SK-N-SH (cell line): Measurements from ENCODE around the gene LIMS2.

Source experiments
- CHD2 ChIP-seq: fragments of 150-350 bp; IDR thresholded peaks from 2 replicates; pipeline ENCODE4 v1.6.1; 2018; ENCODE audit warnings: low read length; ENCODE audit not compliant: partially characterized antibody
- EP300 ChIP-seq, 2 experiments: IDR thresholded peaks; 2 replicates each; pipeline versions ENCODE4 v1.4.0 to v1.6.1; 2012; ENCODE audit warnings: borderline replicate concordance in 1 of 2, low read depth in 1 of 2, low read length in 1 of 2
- EZH2phosphoT487 ChIP-seq: fragments of 200-600 bp; sonication (generic); IDR thresholded peaks from 2 replicates; pipeline ENCODE4 v1.6.1; 2017; ENCODE audit warnings: low read depth, mixed run types, mild to moderate bottlenecking, antibody characterized with exemption, moderate library complexity, borderline replicate concordance
- GABPA ChIP-seq: IDR thresholded peaks from 2 replicates; pipeline ENCODE4 v1.4.0; 2012; ENCODE audit warnings: low read depth, mild to moderate bottlenecking
- JUND ChIP-seq: IDR thresholded peaks from 2 replicates; pipeline ENCODE4 v1.4.0; 2012
- RAD21 ChIP-seq: IDR thresholded peaks from 2 replicates; pipeline ENCODE4 v1.6.1; 2012; ENCODE audit warnings: mild to moderate bottlenecking, low read length
- YY1 ChIP-seq: IDR thresholded peaks from 2 replicates; pipeline ENCODE4 v1.4.0; 2012; ENCODE audit warnings: low read depth, mild to moderate bottlenecking
- TF ChIP-seq, protein P1 (sequence below): fragments of 200-600 bp; sonication (generic); IDR thresholded peaks from 2 replicates; pipeline ENCODE4 v1.6.1; 2017; ENCODE audit warnings: antibody characterized with exemption, mild to moderate bottlenecking, moderate library complexity
- TF ChIP-seq, protein P2 (sequence below): IDR thresholded peaks from 2 replicates; pipeline ENCODE4 v1.4.0; 2012; ENCODE audit warnings: low read depth, borderline replicate concordance
- TF ChIP-seq, protein P3 (sequence below): IDR thresholded peaks from 2 replicates; pipeline ENCODE4 v1.6.1; 2012; ENCODE audit warnings: mild to moderate bottlenecking, low read depth, low read length, moderate library complexity
- TF ChIP-seq, protein P4 (sequence below): IDR thresholded peaks from 2 replicates; pipeline ENCODE4; 2012

DNA sequence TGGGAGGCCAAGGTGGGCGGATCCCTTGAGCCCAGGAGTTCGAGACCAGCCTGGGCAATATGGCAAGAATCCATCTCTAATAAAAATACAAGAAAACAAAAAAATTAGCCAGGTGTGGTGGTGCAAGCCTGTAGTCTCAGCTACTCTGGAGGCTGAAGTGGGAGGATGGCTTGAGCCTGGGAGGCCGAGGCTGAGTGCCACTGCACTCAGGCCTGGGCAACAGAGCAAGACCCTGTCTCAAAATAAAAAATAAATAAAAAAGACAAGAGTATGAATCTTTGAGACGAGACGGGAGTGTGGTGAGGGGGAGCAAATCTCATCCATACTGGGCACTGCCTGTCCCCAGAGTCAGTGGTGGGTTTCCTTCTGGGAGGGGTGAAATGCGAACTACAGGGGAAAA, 17.2 kb downstream of the LIMS2 start:
- TF ChIP-seq, protein P1, sequence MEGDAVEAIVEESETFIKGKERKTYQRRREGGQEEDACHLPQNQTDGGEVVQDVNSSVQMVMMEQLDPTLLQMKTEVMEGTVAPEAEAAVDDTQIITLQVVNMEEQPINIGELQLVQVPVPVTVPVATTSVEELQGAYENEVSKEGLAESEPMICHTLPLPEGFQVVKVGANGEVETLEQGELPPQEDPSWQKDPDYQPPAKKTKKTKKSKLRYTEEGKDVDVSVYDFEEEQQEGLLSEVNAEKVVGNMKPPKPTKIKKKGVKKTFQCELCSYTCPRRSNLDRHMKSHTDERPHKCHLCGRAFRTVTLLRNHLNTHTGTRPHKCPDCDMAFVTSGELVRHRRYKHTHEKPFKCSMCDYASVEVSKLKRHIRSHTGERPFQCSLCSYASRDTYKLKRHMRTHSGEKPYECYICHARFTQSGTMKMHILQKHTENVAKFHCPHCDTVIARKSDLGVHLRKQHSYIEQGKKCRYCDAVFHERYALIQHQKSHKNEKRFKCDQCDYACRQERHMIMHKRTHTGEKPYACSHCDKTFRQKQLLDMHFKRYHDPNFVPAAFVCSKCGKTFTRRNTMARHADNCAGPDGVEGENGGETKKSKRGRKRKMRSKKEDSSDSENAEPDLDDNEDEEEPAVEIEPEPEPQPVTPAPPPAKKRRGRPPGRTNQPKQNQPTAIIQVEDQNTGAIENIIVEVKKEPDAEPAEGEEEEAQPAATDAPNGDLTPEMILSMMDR, result no peak
- TF ChIP-seq CHD2 (no peak), EZH2phosphoT487 (no peak), GABPA (no peak), RAD21 (no peak), YY1 (no peak), JUND (no peak), EP300 (IDR thresholded peaks at IDR 0.05; ENCODE audit: borderline replicate concordance in 1 of 2, low read depth in 1 of 2, low read length in 1 of 2) (no peak)
- TF ChIP-seq, protein P2, sequence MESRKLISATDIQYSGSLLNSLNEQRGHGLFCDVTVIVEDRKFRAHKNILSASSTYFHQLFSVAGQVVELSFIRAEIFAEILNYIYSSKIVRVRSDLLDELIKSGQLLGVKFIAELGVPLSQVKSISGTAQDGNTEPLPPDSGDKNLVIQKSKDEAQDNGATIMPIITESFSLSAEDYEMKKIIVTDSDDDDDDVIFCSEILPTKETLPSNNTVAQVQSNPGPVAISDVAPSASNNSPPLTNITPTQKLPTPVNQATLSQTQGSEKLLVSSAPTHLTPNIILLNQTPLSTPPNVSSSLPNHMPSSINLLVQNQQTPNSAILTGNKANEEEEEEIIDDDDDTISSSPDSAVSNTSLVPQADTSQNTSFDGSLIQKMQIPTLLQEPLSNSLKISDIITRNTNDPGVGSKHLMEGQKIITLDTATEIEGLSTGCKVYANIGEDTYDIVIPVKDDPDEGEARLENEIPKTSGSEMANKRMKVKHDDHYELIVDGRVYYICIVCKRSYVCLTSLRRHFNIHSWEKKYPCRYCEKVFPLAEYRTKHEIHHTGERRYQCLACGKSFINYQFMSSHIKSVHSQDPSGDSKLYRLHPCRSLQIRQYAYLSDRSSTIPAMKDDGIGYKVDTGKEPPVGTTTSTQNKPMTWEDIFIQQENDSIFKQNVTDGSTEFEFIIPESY, result no peak
- TF ChIP-seq, protein P3, sequence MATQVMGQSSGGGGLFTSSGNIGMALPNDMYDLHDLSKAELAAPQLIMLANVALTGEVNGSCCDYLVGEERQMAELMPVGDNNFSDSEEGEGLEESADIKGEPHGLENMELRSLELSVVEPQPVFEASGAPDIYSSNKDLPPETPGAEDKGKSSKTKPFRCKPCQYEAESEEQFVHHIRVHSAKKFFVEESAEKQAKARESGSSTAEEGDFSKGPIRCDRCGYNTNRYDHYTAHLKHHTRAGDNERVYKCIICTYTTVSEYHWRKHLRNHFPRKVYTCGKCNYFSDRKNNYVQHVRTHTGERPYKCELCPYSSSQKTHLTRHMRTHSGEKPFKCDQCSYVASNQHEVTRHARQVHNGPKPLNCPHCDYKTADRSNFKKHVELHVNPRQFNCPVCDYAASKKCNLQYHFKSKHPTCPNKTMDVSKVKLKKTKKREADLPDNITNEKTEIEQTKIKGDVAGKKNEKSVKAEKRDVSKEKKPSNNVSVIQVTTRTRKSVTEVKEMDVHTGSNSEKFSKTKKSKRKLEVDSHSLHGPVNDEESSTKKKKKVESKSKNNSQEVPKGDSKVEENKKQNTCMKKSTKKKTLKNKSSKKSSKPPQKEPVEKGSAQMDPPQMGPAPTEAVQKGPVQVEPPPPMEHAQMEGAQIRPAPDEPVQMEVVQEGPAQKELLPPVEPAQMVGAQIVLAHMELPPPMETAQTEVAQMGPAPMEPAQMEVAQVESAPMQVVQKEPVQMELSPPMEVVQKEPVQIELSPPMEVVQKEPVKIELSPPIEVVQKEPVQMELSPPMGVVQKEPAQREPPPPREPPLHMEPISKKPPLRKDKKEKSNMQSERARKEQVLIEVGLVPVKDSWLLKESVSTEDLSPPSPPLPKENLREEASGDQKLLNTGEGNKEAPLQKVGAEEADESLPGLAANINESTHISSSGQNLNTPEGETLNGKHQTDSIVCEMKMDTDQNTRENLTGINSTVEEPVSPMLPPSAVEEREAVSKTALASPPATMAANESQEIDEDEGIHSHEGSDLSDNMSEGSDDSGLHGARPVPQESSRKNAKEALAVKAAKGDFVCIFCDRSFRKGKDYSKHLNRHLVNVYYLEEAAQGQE, result no peak
- TF ChIP-seq, protein P4, sequence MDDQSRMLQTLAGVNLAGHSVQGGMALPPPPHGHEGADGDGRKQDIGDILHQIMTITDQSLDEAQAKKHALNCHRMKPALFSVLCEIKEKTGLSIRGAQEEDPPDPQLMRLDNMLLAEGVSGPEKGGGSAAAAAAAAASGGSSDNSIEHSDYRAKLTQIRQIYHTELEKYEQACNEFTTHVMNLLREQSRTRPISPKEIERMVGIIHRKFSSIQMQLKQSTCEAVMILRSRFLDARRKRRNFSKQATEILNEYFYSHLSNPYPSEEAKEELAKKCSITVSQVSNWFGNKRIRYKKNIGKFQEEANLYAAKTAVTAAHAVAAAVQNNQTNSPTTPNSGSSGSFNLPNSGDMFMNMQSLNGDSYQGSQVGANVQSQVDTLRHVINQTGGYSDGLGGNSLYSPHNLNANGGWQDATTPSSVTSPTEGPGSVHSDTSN, result no peak
